HAP-1 (cell line): ENCODE results near the gene SYNE1.
"Not testable (repeated sequence)": the region's sequence is repeated elsewhere in the genome, so short reads cannot be mapped to it uniquely, and the experiment has no call there.

Experiments
- DNase-seq, 2 experiments: peaks; one replicate each; pipeline ENCODE4 v3.0.0-alpha.2; 2016 to 2020; ENCODE audit warnings: low spot score in 2 of 2
- H3K27me3 ChIP-seq: fragments of 250-450 bp; sonication (Bioruptor Pico); 2 replicates; pipeline ENCODE4 v1.5.1; 2020; ENCODE audit warnings: low read depth, mild to moderate bottlenecking, moderate library complexity
- H3K36me3 ChIP-seq: fragments of 250-450 bp; sonication (Bioruptor Pico); replicated peaks from 2 replicates; pipeline ENCODE4 v1.5.1; 2020; ENCODE audit warnings: mild to moderate bottlenecking
- H3K4me1 ChIP-seq: fragments of 250-450 bp; sonication (Bioruptor Pico); 2 replicates; pipeline ENCODE4 v1.5.1; 2020; ENCODE audit warnings: mild to moderate bottlenecking
- H3K4me3 ChIP-seq: fragments of 250-450 bp; sonication (Bioruptor Pico); 2 replicates; pipeline ENCODE4 v1.5.1; 2020; ENCODE audit warnings: mild to moderate bottlenecking, moderate library complexity
- H3K9me3 ChIP-seq: fragments of 250-450 bp; sonication (Bioruptor Pico); 2 replicates; pipeline ENCODE4 v1.5.1; 2020; ENCODE audit warnings: mild to moderate bottlenecking, moderate library complexity
- in situ Hi-C: fragments of 300-500 bp; cut with MboI; formaldehyde crosslinking; loops from 3 replicates; pipeline ENCODE4 v1.14.3; 2020; ENCODE audit warnings: low sequenced_read_pairs, inconsistent platforms, mixed read lengths

SYNE1 gene

DNA sequence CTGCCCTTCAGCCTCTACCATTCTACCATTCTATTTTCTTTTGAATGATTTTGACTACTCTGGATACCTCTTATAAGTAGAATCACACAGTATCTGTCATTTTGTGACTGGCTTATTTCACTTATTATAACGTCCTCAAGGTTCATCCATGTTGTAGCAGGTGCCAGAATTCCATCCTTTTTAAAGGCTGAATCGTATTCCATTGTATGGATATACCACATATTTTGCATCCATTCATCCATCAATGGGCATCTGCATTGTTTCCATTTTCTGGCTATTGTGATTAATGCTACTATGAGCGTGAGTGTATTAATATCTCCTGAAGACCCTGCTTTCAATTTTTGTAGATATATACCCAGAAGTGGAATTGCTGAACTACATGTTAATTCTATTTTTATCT, 105.5 kb downstream of the SYNE1 start:
- in situ Hi-C loops: no loop called here
- H3K4me1 ChIP-seq: no peaks in the 10 kb centered on the region
- H3K36me3 ChIP-seq: no peaks in the 10 kb centered on the region
- H3K9me3 ChIP-seq: no peaks in the 10 kb centered on the region
- no peaks in the 10 kb centered on the region; the same call in 1 of the 2 replicates for H3K27me3 ChIP-seq
- no peak for DNase-seq
- no peak overlapping the region for H3K4me3 ChIP-seq

DNA sequence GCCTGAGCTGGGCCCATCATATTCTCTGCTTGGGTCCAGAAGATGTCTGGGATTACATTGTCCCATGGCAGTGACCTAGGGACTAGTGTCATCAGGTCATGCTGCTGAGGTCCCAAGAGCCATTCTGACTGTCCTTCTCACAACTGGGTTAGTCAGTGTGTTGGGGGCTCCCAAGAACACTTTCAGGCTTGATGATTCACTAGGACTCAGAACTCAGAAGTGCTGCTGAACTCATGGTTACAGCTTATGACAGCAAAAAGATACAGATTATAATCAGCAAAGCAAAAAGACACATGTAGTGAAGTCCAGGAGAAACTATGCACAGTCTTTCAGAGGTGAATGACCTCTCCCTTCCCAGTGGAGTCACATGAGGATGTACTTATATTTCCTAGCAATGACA, 107.8 kb downstream of the SYNE1 start:
- Histone ChIP-seq H3K4me3 (no peak overlapping the region), H3K9me3 (no peaks in the 10 kb centered on the region), H3K4me1 (no peaks in the 10 kb centered on the region), H3K27me3 (no peaks in the 10 kb centered on the region; the same call in 1 of the 2 replicates), H3K36me3 (no peaks in the 10 kb centered on the region)
- in situ Hi-C loops: no loop called here
- DNase-seq: no peak

DNA sequence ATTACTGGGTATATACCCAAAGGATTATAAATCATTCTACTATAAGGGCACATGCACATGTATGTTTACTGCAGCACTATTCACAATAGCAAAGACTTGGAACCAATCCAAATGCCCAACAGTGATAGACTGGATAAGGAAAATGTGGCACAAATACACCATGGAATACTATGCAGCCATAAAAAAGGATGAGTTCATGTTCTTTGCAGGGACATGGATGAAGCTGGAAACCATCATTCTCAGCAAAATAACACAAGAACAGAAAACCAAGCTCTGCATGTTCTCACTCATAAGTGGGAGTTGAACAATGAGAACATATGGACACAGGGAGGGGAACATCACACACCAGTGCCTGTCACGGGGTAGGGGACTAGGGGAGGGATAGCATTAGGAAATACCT, 123.0 kb downstream of the SYNE1 start:
- DNase-seq, H3K9me3 ChIP-seq, H3K36me3 ChIP-seq, H3K27me3 ChIP-seq, in situ Hi-C loops, H3K4me1 ChIP-seq, H3K4me3 ChIP-seq: not testable (repeated sequence)

GRCh38 chr6:152509916-152510315, 127.2 kb downstream of the SYNE1 start:
- Histone ChIP-seq H3K27me3 (no peaks in the 10 kb centered on the region), H3K9me3 (no peaks in the 10 kb centered on the region), H3K36me3 (no peaks in the 10 kb centered on the region), H3K4me1 (no peaks in the 10 kb centered on the region), H3K4me3 (no peak overlapping the region)
- DNase-seq: no peak
- in situ Hi-C loops: no loop called here

- Histone ChIP-seq H3K36me3 (no peaks in the 10 kb centered on the region), H3K27me3 (no peaks in the 10 kb centered on the region), H3K4me3 (no peak overlapping the region), H3K9me3 (no peaks in the 10 kb centered on the region), H3K4me1 (no peaks in the 10 kb centered on the region)
- no peak for DNase-seq
- in situ Hi-C loops: no loop called here
Observed at GRCh38 chr6:152508477-152508876, 128.7 kb downstream of the SYNE1 start.

GRCh38 chr6:152503546-152503945, 133.6 kb downstream of the SYNE1 start:
- in situ Hi-C loops: no loop called here
- Histone ChIP-seq H3K4me1 (no peaks in the 10 kb centered on the region), H3K4me3 (no peak overlapping the region), H3K36me3 (no peaks in the 10 kb centered on the region), H3K27me3 (peaks cover 3% of the 10 kb centered on the region; the same call in 1 of the 2 replicates), H3K9me3 (no peaks in the 10 kb centered on the region)
- DNase-seq: no peak

- H3K4me1 ChIP-seq: no peaks in the 10 kb centered on the region
- no peaks in the 10 kb centered on the region for H3K9me3 ChIP-seq
- H3K36me3 ChIP-seq: no peaks in the 10 kb centered on the region
- in situ Hi-C loops: no loop called here
- H3K4me3 ChIP-seq: no peak overlapping the region
- peaks cover 5% of the 10 kb centered on the region; the same call in 1 of the 2 replicates for H3K27me3 ChIP-seq
- DNase-seq: no peak
Observed at GRCh38 chr6:152502421-152503188, 134.6 kb downstream of the SYNE1 start.

- no peaks in the 10 kb centered on the region for H3K36me3 ChIP-seq
- in situ Hi-C loops: no loop called here
- no peak for DNase-seq
- no peaks in the 10 kb centered on the region for H3K4me1 ChIP-seq
- H3K27me3 ChIP-seq: peaks cover 5% of the 10 kb centered on the region; the same call in 1 of the 2 replicates
- no peaks in the 10 kb centered on the region for H3K9me3 ChIP-seq
- H3K4me3 ChIP-seq: no peak overlapping the region
Observed at GRCh38 chr6:152499931-152500330, 137.2 kb downstream of the SYNE1 start.

- Histone ChIP-seq H3K27me3 (peaks cover 5% of the 10 kb centered on the region; the same call in 1 of the 2 replicates), H3K4me3 (no peak overlapping the region), H3K9me3 (no peaks in the 10 kb centered on the region), H3K36me3 (no peaks in the 10 kb centered on the region), H3K4me1 (no peaks in the 10 kb centered on the region)
- no peak for DNase-seq
- in situ Hi-C loops: no loop called here
Observed at GRCh38 chr6:152496731-152497130, 140.4 kb downstream of the SYNE1 start.

DNA sequence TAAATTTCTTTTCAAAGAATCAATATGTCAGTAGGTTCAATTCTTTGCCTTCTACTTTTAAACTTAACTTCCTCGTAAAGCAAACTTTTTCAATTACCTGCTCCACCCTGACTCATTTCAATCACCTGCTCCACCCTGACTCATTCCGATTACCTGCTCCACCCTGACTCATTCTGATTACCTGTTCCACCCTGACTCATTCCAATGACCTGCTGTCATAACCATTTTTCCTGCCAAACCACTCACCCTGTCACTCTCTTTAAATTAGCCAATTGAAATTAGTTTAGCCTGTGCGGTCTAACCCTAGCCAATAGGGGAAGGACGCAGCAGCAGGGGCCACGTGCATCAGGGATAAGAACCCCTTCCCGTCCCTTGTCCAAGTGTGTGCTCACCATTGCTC, 141.7 kb downstream of the SYNE1 start:
- H3K9me3 ChIP-seq, H3K36me3 ChIP-seq, DNase-seq, H3K4me1 ChIP-seq, H3K27me3 ChIP-seq, in situ Hi-C loops, H3K4me3 ChIP-seq: not testable (repeated sequence)

GRCh38 chr6:152492281-152492680, 144.9 kb downstream of the SYNE1 start:
- in situ Hi-C loops, H3K9me3 ChIP-seq, DNase-seq, H3K4me1 ChIP-seq, H3K36me3 ChIP-seq, H3K4me3 ChIP-seq, H3K27me3 ChIP-seq: not testable (repeated sequence)

- H3K27me3 ChIP-seq, H3K4me1 ChIP-seq, DNase-seq, H3K4me3 ChIP-seq, H3K36me3 ChIP-seq, in situ Hi-C loops, H3K9me3 ChIP-seq: not testable (repeated sequence)
Observed at GRCh38 chr6:152491501-152491900, 145.7 kb downstream of the SYNE1 start.

DNA sequence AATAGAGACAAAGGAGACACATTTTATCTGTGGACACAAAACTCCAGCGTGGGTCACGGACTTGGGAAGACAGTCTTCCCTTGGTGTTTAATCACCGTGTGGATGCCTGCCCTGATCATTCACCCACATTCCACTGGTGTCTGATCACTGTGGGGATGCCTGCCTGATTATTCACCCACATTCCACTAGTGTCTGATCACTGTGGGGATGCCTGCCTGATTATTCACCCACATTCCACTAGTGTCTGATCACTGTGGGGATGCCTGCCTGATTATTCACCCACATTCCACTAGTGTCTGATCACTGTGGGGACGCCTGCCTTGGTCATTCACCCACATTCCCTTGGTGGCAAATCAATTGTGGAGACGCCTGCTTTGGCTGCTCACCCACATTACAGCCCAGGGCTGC, 146.2 kb downstream of the SYNE1 start:
- not testable (repeated sequence) for H3K9me3 ChIP-seq

DNA sequence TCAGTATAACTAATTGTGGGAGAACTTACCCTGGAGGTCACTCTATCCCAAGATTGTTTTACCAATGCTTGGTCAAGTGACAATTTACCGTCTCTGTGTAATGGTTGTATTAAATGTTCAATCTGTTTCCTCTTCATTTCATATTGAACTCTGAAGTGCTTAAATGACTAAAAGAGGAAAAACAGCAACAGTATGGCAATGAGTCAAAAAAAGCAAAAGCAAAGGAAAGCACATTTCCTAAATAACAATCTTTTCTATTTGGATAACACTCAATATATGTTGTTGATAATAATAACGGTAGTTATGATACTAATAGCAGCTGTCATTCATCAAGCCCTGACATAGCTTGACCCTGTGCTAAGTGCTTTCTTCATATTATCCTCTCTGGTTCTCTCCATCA, 152.4 kb downstream of the SYNE1 start:
- no peak overlapping the region for H3K4me3 ChIP-seq
- DNase-seq: no peak
- in situ Hi-C loops: no loop called here

More for the DNA sequence above, 146.2 kb downstream of the SYNE1 start:
- H3K4me3 ChIP-seq, DNase-seq, in situ Hi-C loops, H3K36me3 ChIP-seq, H3K4me1 ChIP-seq, H3K27me3 ChIP-seq: not testable (repeated sequence)

DNA sequence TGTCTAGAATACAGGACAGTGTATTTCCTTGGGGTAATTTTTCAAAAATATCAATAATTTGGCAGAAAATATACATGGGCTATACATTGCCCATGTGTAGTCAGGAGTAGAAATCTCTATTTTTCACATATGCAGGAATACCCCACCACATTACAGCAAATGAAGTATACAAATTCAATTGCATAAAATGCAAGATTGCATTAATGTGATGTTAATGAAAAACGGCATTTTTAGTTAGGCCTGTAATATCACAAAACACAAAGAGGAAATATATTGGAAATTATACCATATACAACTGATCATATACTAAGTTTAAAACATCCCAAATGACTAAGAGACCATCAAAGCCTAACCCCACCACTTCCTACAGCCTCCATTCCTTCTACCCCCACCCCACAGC, 154.9 kb downstream of the SYNE1 start:
- Histone ChIP-seq H3K4me1 (peaks cover 3% of the 10 kb centered on the region), H3K9me3 (no peaks in the 10 kb centered on the region), H3K4me3 (no peak overlapping the region), H3K27me3 (no peaks in the 10 kb centered on the region), H3K36me3 (no peaks in the 10 kb centered on the region)
- no peak for DNase-seq
- in situ Hi-C loops: no loop called here

More for the DNA sequence above, 152.4 kb downstream of the SYNE1 start:
- H3K9me3 ChIP-seq: no peaks in the 10 kb centered on the region
- H3K27me3 ChIP-seq: no peaks in the 10 kb centered on the region
- no peaks in the 10 kb centered on the region for H3K36me3 ChIP-seq
- H3K4me1 ChIP-seq: peaks cover 3% of the 10 kb centered on the region
